ENCODE results near the gene WDR17. TPM values are rescaled to one million over a fixed set of nuclear protein-coding genes. Genes with fewer than 3 reads are reported as not detected.

The WDR17 gene
- total and polyA plus RNA-seq, 2 donors (not counting 1 experiment from before 2014, with no cell fraction given), result 1.7 to 4.5 TPM

DNA sequence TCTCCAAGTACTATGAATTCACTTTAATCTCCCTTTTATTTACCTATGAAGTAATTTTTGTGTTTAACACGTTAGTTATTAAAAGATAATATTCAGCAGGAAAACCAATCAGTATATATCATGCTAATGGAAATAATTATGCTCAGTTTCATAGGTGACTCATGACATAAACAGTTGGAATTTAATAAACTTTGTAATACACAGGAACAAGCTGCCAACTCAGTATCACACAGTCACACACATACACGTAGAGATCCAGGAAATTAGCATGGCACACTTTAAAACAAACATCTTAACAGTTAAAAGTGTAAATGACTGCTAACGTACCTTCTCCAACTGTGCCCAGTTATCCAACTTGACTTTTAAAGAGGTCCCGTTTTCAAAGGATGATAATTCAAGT is 127.5 kb downstream of the WDR17 start:
- Histone ChIP-seq H3K4me3 (replicated peaks in 1 of 4; ENCODE audit: control extremely low read depth in 1 of 4, insufficient read depth in 1 of 4, low read depth in 3 of 4, low read length in 4 of 4) (no peak overlapping the region), H4K20me1 (ENCODE audit: control insufficient read depth, extremely low read depth, insufficient read depth, low read length) (no peaks in the 10 kb centered on the region), H3K36me3 (ENCODE audit: control insufficient read depth, insufficient read depth, low read length) (no peaks in the 10 kb centered on the region), H3K9ac (ENCODE audit: insufficient read depth, low read length) (no peak overlapping the region), H3K4me2 (ENCODE audit: extremely low read depth, insufficient read depth, low read length) (no peak overlapping the region), H3K27ac (ENCODE audit: insufficient read depth, low read length) (peak overlapping the region; percentile 66), H3K9me3 (ENCODE audit: control insufficient read depth, insufficient read depth, low read depth, low read length) (no peaks in the 10 kb centered on the region), H3K79me2 (ENCODE audit: control insufficient read depth, insufficient read depth, low read length) (no peaks in the 10 kb centered on the region), H3K27me3 (ENCODE audit: control insufficient read depth, insufficient read depth, low read length) (no peaks in the 10 kb centered on the region), H3K4me1 (ENCODE audit: control insufficient read depth, extremely low read depth, insufficient read depth, low read length) (peaks cover 11% of the 10 kb centered on the region), H2AFZ (ENCODE audit: low read length) (peak overlapping the region; percentile 53)
- peak; percentile 58 to 60 for DNase-seq (ENCODE audit: low read depth in 2 of 2)
- TF ChIP-seq CTCF (conservative IDR thresholded peaks at IDR 0.05 in 1 of 2, IDR thresholded peaks at IDR 0.05 in 1 of 2; ENCODE audit: low read depth in 1 of 2, low read length in 2 of 2) (no peak), EZH2 (IDR thresholded peaks at IDR 0.05; ENCODE audit: low read length, missing control alignments) (no peak)

- DNase-seq (ENCODE audit: low read depth in 2 of 2), result peak; percentile 65 to 86
- TF ChIP-seq CTCF (conservative IDR thresholded peaks at IDR 0.05 in 1 of 2, IDR thresholded peaks at IDR 0.05 in 1 of 2; ENCODE audit: low read depth in 1 of 2, low read length in 2 of 2), result no peak
- no peak for TF ChIP-seq EZH2 (IDR thresholded peaks at IDR 0.05; ENCODE audit: low read length, missing control alignments)
- no peaks in the 10 kb centered on the region for H3K27me3 ChIP-seq (ENCODE audit: control insufficient read depth, insufficient read depth, low read length)
- H2AFZ ChIP-seq (ENCODE audit: low read length), result no peak overlapping the region
- H3K4me3 ChIP-seq (replicated peaks in 1 of 4; ENCODE audit: control extremely low read depth in 1 of 4, insufficient read depth in 1 of 4, low read depth in 3 of 4, low read length in 4 of 4), result no peak overlapping the region
- H3K4me1 ChIP-seq (ENCODE audit: control insufficient read depth, extremely low read depth, insufficient read depth, low read length), result peaks cover 11% of the 10 kb centered on the region
- H3K79me2 ChIP-seq (ENCODE audit: control insufficient read depth, insufficient read depth, low read length), result no peaks in the 10 kb centered on the region
- no peaks in the 10 kb centered on the region for H4K20me1 ChIP-seq (ENCODE audit: control insufficient read depth, extremely low read depth, insufficient read depth, low read length)
- H3K9ac ChIP-seq (ENCODE audit: insufficient read depth, low read length), result no peak overlapping the region
- peak overlapping the region; percentile 66 for H3K27ac ChIP-seq (ENCODE audit: insufficient read depth, low read length)
- no peaks in the 10 kb centered on the region for H3K36me3 ChIP-seq (ENCODE audit: control insufficient read depth, insufficient read depth, low read length)
- H3K9me3 ChIP-seq (ENCODE audit: control insufficient read depth, insufficient read depth, low read depth, low read length), result no peaks in the 10 kb centered on the region
- peak overlapping the region; percentile 32 for H3K4me2 ChIP-seq (ENCODE audit: extremely low read depth, insufficient read depth, low read length)
These were observed 128.3 kb downstream of the WDR17 start for GRCh38 chr4:176193938-176194337.

GRCh38 chr4:176195184-176195978 is 129.7 kb downstream of the WDR17 start, which contains the start of gene SPATA4:
SPATA4 (minus strand) TSS chr4:176195585; CDS start chr4:176195562, 23 bp downstream.
- Histone ChIP-seq H3K27me3 (ENCODE audit: control insufficient read depth, insufficient read depth, low read length) (no peaks in the 10 kb centered on the region), H2AFZ (ENCODE audit: low read length) (peak within 1 kb of the TSS; percentile 73), H3K4me3 (replicated peaks in 1 of 4; ENCODE audit: control extremely low read depth in 1 of 4, insufficient read depth in 1 of 4, low read depth in 3 of 4, low read length in 4 of 4) (peak within 1 kb of the TSS; percentile 32 to 74 (median 56)), H3K27ac (ENCODE audit: insufficient read depth, low read length) (peak within 1 kb of the TSS; percentile 76), H4K20me1 (ENCODE audit: control insufficient read depth, extremely low read depth, insufficient read depth, low read length) (no peaks in the 10 kb centered on the region), H3K79me2 (ENCODE audit: control insufficient read depth, insufficient read depth, low read length) (no peaks in the 10 kb centered on the region), H3K4me2 (ENCODE audit: extremely low read depth, insufficient read depth, low read length) (peak within 1 kb of the TSS; percentile 57), H3K9me3 (ENCODE audit: control insufficient read depth, insufficient read depth, low read depth, low read length) (no peaks in the 10 kb centered on the region), H3K36me3 (ENCODE audit: control insufficient read depth, insufficient read depth, low read length) (no peaks in the 10 kb centered on the region), H3K9ac (ENCODE audit: insufficient read depth, low read length) (peak within 1 kb of the TSS; percentile 58), H3K4me1 (ENCODE audit: control insufficient read depth, extremely low read depth, insufficient read depth, low read length) (peaks cover 11% of the 10 kb centered on the region)
- peak; percentile 91 to 94 for DNase-seq (ENCODE audit: low read depth in 2 of 2)
- no peak for TF ChIP-seq CTCF (conservative IDR thresholded peaks at IDR 0.05 in 1 of 2, IDR thresholded peaks at IDR 0.05 in 1 of 2; ENCODE audit: low read depth in 1 of 2, low read length in 2 of 2)
- TF ChIP-seq EZH2 (IDR thresholded peaks at IDR 0.05; ENCODE audit: low read length, missing control alignments), result no peak
